Stomach (tissue), 4 donors: ENCODE data around the gene TRAPPC8.

ENCODE experiments used
- EP300 ChIP-seq: sonication (generic); formaldehyde crosslinking; IDR thresholded peaks from one replicate; pipeline ENCODE4 v1.6.1; 2017; ENCODE audit warnings: antibody characterized with exemption
- POLR2A ChIP-seq, 4 donors: fragments of 450-650 bp; IDR thresholded peaks; one replicate each; pipeline ENCODE4 v1.6.1; 2016; ENCODE audit warnings: antibody characterized with exemption in 4 of 4, control low read depth in 2 of 4, mild to moderate bottlenecking in 1 of 4, moderate library complexity in 1 of 4
- POLR2AphosphoS5 ChIP-seq, 3 donors: sonication (generic); formaldehyde crosslinking; IDR thresholded peaks; one replicate each; pipeline ENCODE4 v1.6.1; 2016; ENCODE audit warnings: antibody characterized with exemption in 3 of 3
- TF ChIP-seq, protein P1 (sequence below), 7 experiments: fragments of 450-650 bp in 4 of 7; fragments of 200-600 bp in 3 of 7; sonication (generic) in 3 of 7; IDR thresholded peaks; one replicate each; pipeline ENCODE4 v1.5.1; 2016 to 2019; ENCODE audit warnings: antibody characterized with exemption in 7 of 7, control low read depth in 2 of 7, mild to moderate bottlenecking in 1 of 7

DNA sequence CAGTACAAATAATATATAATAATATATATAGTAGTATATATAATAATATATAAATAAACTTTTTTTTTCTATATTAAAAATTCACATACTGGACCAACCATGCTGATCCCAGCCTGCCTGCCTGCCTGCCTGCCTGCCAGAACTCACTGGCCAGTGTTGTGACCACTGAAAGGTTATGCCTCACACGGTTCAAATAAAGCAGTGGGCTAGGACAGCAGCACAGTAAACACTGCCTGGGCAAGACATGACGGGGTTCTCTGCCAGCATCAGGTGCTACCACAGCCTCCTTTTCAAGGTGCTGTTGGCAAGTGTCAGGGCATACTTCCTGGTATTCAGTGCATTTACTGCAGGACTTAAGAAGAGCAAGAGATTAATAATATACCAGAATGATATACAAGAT is 67.6 kb downstream of the TRAPPC8 start:
- TF ChIP-seq, protein P1, sequence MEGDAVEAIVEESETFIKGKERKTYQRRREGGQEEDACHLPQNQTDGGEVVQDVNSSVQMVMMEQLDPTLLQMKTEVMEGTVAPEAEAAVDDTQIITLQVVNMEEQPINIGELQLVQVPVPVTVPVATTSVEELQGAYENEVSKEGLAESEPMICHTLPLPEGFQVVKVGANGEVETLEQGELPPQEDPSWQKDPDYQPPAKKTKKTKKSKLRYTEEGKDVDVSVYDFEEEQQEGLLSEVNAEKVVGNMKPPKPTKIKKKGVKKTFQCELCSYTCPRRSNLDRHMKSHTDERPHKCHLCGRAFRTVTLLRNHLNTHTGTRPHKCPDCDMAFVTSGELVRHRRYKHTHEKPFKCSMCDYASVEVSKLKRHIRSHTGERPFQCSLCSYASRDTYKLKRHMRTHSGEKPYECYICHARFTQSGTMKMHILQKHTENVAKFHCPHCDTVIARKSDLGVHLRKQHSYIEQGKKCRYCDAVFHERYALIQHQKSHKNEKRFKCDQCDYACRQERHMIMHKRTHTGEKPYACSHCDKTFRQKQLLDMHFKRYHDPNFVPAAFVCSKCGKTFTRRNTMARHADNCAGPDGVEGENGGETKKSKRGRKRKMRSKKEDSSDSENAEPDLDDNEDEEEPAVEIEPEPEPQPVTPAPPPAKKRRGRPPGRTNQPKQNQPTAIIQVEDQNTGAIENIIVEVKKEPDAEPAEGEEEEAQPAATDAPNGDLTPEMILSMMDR (IDR thresholded peaks at IDR 0.05): no peak
- TF ChIP-seq POLR2A (IDR thresholded peaks at IDR 0.05) (no peak), EP300 (no peak), POLR2AphosphoS5 (IDR thresholded peaks at IDR 0.05) (no peak)
